GM18511 (cell line): ENCODE measurements around the gene ISCU.
"Not testable (repeated sequence)": the region's sequence is repeated elsewhere in the genome, so short reads cannot be mapped to it uniquely, and the experiment has no call there.

Experiments
- ATAC-seq: cut with Tn5 transposase; IDR thresholded peaks from one replicate; pipeline ENCODE4 v1.9.1; 2021; ENCODE audit warnings: mild to moderate bottlenecking, moderate library complexity; ENCODE audit not compliant: unreplicated experiment

Gene ISCU

GRCh38 chr12:108586306-108586705 is 23.9 kb downstream of the ISCU start:
- no peak for ATAC-seq

- ATAC-seq = no peak
These were observed 25.4 kb downstream of the ISCU start for GRCh38 chr12:108587826-108588225.

- ATAC-seq = no peak
These were observed 26.8 kb downstream of the ISCU start for GRCh38 chr12:108589028-108589839.

- ATAC-seq = no peak
These were observed 27.4 kb downstream of the ISCU start for GRCh38 chr12:108589840-108590229.

GRCh38 chr12:108590463-108590862 is 28.1 kb downstream of the ISCU start:
- not testable (repeated sequence) for ATAC-seq

- no peak for ATAC-seq
These were observed 29.0 kb downstream of the ISCU start for GRCh38 chr12:108591267-108591980.

GRCh38 chr12:108592033-108592909 is 29.9 kb downstream of the ISCU start:
- no peak for ATAC-seq

GRCh38 chr12:108594323-108594903 is 32.0 kb downstream of the ISCU start:
- ATAC-seq = no peak

GRCh38 chr12:108594960-108595710 is 32.7 kb downstream of the ISCU start:
- ATAC-seq = no peak

GRCh38 chr12:108595711-108596647 is 33.6 kb downstream of the ISCU start:
- no peak for ATAC-seq

GRCh38 chr12:108596854-108597558 is 34.6 kb downstream of the ISCU start:
- ATAC-seq = no peak

- ATAC-seq = no peak
These were observed 35.4 kb downstream of the ISCU start, which contains the start of gene TMEM119 for GRCh38 chr12:108597559-108598471. Gene TMEM119, minus strand, starts transcription at chr12:108598084. Its CDS starts 5,701 bp downstream, at chr12:108592383.

- ATAC-seq = no peak
These were observed 36.3 kb downstream of the ISCU start for GRCh38 chr12:108598553-108599250.

- ATAC-seq = no peak
These were observed 37.1 kb downstream of the ISCU start for GRCh38 chr12:108599541-108599940.

- no peak for ATAC-seq
These were observed 37.7 kb downstream of the ISCU start for GRCh38 chr12:108599948-108600701.

GRCh38 chr12:108600702-108601007 is 38.3 kb downstream of the ISCU start:
- no peak for ATAC-seq
